Measurements from ENCODE around the gene ACAD9.

The ACAD9 gene

DNA sequence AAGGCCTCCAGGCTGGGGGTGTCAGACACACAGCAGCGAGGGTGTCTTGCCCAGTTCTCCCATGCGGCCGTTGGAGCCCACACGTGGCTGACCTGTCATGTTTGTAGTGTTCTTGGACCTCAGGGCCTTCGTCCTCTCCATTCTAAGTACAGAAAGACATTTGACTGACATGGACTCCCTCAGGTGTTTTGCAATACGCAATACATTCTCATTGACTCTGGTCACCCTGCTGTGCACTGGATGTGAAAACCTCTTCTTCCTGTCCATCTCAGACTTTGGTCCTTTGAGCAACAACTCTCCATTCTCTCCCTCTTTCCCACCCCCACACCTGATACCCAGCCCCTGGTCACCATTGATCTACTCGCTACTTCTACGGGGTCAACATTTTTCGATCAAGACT lies 28.9 kb upstream of the ACAD9 start:
- Histone ChIP-seq H3K9me2 (ENCODE audit: low read depth, low read length) (no peaks in the 10 kb centered on the region), H3K27me3 (ENCODE audit: insufficient read depth, low read length) (peaks cover 6% of the 10 kb centered on the region; the same call in 1 of the 2 replicates), H2AFZ (ENCODE audit: low read length) (no peak overlapping the region), H4K20me1 (ENCODE audit: insufficient read depth, low read length) (no peaks in the 10 kb centered on the region), H3K79me2 (ENCODE audit: insufficient read depth, low read length) (no peaks in the 10 kb centered on the region), H3K4me2 (ENCODE audit: low read length) (no peak overlapping the region), H3K4me1 (ENCODE audit: insufficient read depth, low read length, severe bottlenecking) (peaks cover 11% of the 10 kb centered on the region), H3K27ac (ENCODE audit: low read depth, low read length, poor library complexity, severe bottlenecking) (no peak overlapping the region), H3K36me3 (ENCODE audit: insufficient read depth, low read length) (no peaks in the 10 kb centered on the region; the same call in 1 of the 2 replicates), H3K9me3 (ENCODE audit: low read length) (peaks cover 13% of the 10 kb centered on the region), H3K4me3 (ENCODE audit: low read depth, low read length, poor library complexity, severe bottlenecking) (no peak overlapping the region), H3K9ac (ENCODE audit: low read length) (no peak overlapping the region), H3F3A (ENCODE audit: insufficient read depth, low read length) (no peaks in the 10 kb centered on the region)
- TF ChIP-seq EZH2 (IDR thresholded peaks at IDR 0.05; ENCODE audit: borderline replicate concordance, low read length): no peak
- TF ChIP-seq, protein P1, sequence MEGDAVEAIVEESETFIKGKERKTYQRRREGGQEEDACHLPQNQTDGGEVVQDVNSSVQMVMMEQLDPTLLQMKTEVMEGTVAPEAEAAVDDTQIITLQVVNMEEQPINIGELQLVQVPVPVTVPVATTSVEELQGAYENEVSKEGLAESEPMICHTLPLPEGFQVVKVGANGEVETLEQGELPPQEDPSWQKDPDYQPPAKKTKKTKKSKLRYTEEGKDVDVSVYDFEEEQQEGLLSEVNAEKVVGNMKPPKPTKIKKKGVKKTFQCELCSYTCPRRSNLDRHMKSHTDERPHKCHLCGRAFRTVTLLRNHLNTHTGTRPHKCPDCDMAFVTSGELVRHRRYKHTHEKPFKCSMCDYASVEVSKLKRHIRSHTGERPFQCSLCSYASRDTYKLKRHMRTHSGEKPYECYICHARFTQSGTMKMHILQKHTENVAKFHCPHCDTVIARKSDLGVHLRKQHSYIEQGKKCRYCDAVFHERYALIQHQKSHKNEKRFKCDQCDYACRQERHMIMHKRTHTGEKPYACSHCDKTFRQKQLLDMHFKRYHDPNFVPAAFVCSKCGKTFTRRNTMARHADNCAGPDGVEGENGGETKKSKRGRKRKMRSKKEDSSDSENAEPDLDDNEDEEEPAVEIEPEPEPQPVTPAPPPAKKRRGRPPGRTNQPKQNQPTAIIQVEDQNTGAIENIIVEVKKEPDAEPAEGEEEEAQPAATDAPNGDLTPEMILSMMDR (IDR thresholded peaks at IDR 0.05; ENCODE audit: low read length): no peak

- H4K20me1 ChIP-seq (ENCODE audit: insufficient read depth, low read length): no peaks in the 10 kb centered on the region
- H3K9me2 ChIP-seq (ENCODE audit: low read depth, low read length): no peaks in the 10 kb centered on the region
- H3K9me3 ChIP-seq (ENCODE audit: low read length): peaks cover 16% of the 10 kb centered on the region
- H3K9ac ChIP-seq (ENCODE audit: low read length): no peak overlapping the region
- H2AFZ ChIP-seq (ENCODE audit: low read length): no peak overlapping the region
- no peaks in the 10 kb centered on the region for H3K79me2 ChIP-seq (ENCODE audit: insufficient read depth, low read length)
- no peaks in the 10 kb centered on the region for H3F3A ChIP-seq (ENCODE audit: insufficient read depth, low read length)
- peaks cover under 1% of the 10 kb centered on the region for H3K4me1 ChIP-seq (ENCODE audit: insufficient read depth, low read length, severe bottlenecking)
- no peaks in the 10 kb centered on the region; the same call in 1 of the 2 replicates for H3K36me3 ChIP-seq (ENCODE audit: insufficient read depth, low read length)
- TF ChIP-seq EZH2 (IDR thresholded peaks at IDR 0.05; ENCODE audit: borderline replicate concordance, low read length): no peak
- TF ChIP-seq, protein P1 (IDR thresholded peaks at IDR 0.05; ENCODE audit: low read length): no peak
- peaks cover 8% of the 10 kb centered on the region; the same call in 1 of the 2 replicates for H3K27me3 ChIP-seq (ENCODE audit: insufficient read depth, low read length)
- no peak overlapping the region for H3K4me3 ChIP-seq (ENCODE audit: low read depth, low read length, poor library complexity, severe bottlenecking)
- H3K4me2 ChIP-seq (ENCODE audit: low read length): no peak overlapping the region
- no peak overlapping the region for H3K27ac ChIP-seq (ENCODE audit: low read depth, low read length, poor library complexity, severe bottlenecking)
These were observed 27.8 kb upstream of the ACAD9 start for GRCh38 chr3:128851601-128852000.

GRCh38 chr3:128853826-128854225 lies 25.6 kb upstream of the ACAD9 start:
- Histone ChIP-seq H3K9me3 (ENCODE audit: low read length) (peaks cover 28% of the 10 kb centered on the region), H3K4me2 (ENCODE audit: low read length) (no peak overlapping the region), H3F3A (ENCODE audit: insufficient read depth, low read length) (no peaks in the 10 kb centered on the region), H3K9ac (ENCODE audit: low read length) (no peak overlapping the region), H3K4me3 (ENCODE audit: low read depth, low read length, poor library complexity, severe bottlenecking) (no peak overlapping the region), H2AFZ (ENCODE audit: low read length) (no peak overlapping the region), H3K4me1 (ENCODE audit: insufficient read depth, low read length, severe bottlenecking) (no peaks in the 10 kb centered on the region), H3K27ac (ENCODE audit: low read depth, low read length, poor library complexity, severe bottlenecking) (no peak overlapping the region), H4K20me1 (ENCODE audit: insufficient read depth, low read length) (no peaks in the 10 kb centered on the region), H3K36me3 (ENCODE audit: insufficient read depth, low read length) (peaks cover 7% of the 10 kb centered on the region; the same call in 1 of the 2 replicates), H3K27me3 (ENCODE audit: insufficient read depth, low read length) (peaks cover 8% of the 10 kb centered on the region; the same call in 1 of the 2 replicates), H3K79me2 (ENCODE audit: insufficient read depth, low read length) (no peaks in the 10 kb centered on the region), H3K9me2 (ENCODE audit: low read depth, low read length) (no peaks in the 10 kb centered on the region)
- TF ChIP-seq, protein P1 (IDR thresholded peaks at IDR 0.05; ENCODE audit: low read length): no peak
- no peak for TF ChIP-seq EZH2 (IDR thresholded peaks at IDR 0.05; ENCODE audit: borderline replicate concordance, low read length)
